ENCODE data around the gene HLX.

The HLX gene

DNA sequence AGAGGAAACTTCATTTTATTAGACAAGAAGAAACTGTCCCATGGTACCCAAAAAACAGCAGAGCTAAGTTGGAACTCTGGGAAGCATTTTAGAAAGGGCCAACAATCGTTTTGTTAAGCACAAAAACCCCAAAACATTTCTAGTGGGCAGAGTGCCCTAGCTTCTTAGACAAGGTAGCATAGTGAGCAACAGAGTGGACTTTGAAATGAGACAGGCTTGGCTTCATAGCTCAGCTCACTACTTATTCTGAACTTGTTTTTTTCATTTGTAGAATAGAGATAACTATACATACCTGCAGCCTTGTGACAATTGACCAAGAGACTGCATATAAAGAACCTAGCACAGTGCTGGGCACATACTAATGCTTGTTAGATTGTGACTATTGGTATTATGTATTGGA is 50.1 kb downstream of the HLX start:
- Histone ChIP-seq H3K9me3 (ENCODE audit: severe bottlenecking) (no peaks in the 10 kb centered on the region), H3K4me3 (ENCODE audit: low read depth, low read length) (no peak overlapping the region), H3K27me3 (ENCODE audit: insufficient read depth, low read depth, severe bottlenecking) (no peaks in the 10 kb centered on the region), H3K27ac (no peak overlapping the region), H3K36me3 (no peaks in the 10 kb centered on the region)
- TF ChIP-seq, protein P1, sequence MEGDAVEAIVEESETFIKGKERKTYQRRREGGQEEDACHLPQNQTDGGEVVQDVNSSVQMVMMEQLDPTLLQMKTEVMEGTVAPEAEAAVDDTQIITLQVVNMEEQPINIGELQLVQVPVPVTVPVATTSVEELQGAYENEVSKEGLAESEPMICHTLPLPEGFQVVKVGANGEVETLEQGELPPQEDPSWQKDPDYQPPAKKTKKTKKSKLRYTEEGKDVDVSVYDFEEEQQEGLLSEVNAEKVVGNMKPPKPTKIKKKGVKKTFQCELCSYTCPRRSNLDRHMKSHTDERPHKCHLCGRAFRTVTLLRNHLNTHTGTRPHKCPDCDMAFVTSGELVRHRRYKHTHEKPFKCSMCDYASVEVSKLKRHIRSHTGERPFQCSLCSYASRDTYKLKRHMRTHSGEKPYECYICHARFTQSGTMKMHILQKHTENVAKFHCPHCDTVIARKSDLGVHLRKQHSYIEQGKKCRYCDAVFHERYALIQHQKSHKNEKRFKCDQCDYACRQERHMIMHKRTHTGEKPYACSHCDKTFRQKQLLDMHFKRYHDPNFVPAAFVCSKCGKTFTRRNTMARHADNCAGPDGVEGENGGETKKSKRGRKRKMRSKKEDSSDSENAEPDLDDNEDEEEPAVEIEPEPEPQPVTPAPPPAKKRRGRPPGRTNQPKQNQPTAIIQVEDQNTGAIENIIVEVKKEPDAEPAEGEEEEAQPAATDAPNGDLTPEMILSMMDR (IDR thresholded peaks at IDR 0.05; ENCODE audit: low read depth, low read length) = no peak
- no peak for DNase-seq

Data from WERI-Rb-1 (cell line).